Thoracic aorta (tissue), 2 donors: ENCODE results near the gene PPIL6. TPM values are rescaled to one million over a fixed set of nuclear protein-coding genes. Genes with fewer than 3 reads are reported as not detected.

ENCODE experiments used
- ATAC-seq: fragments of 150-250 bp; one replicate; pipeline ENCODE4 v1.8.0; 2017; ENCODE audit warnings: low read depth; ENCODE audit not compliant: insufficient number of reproducible peaks, low FRiP score
- DNase-seq: peaks from one replicate; pipeline ENCODE4 v3.0.0-alpha.2; 2020; ENCODE audit warnings: low spot score
- H3K27ac ChIP-seq, 2 donors: fragments of 200-600 bp; sonication (generic); 1 replicate in 1 of 2; 2 replicates in 1 of 2; pipeline ENCODE4 v1.5.1; 2016; ENCODE audit warnings: mild to moderate bottlenecking in 2 of 2, moderate library complexity in 2 of 2
- H3K27me3 ChIP-seq: fragments of 200-600 bp; sonication (generic); replicated peaks from 2 replicates; pipeline ENCODE4 v1.6.0; 2016; ENCODE audit warnings: mild to moderate bottlenecking; ENCODE audit not compliant: insufficient read depth
- H3K36me3 ChIP-seq: fragments of 200-600 bp; sonication (generic); one replicate; pipeline ENCODE4 v1.5.1; 2016
- H3K4me1 ChIP-seq, 2 donors: fragments of 200-600 bp; sonication (generic); 1 replicate in 1 of 2; 2 replicates in 1 of 2; pipeline versions ENCODE4 v1.5.1 to v1.6.0; 2016; ENCODE audit warnings: low read depth in 2 of 2, mild to moderate bottlenecking in 1 of 2; ENCODE audit not compliant: control insufficient read depth in 1 of 2
- H3K4me3 ChIP-seq: fragments of 200-600 bp; sonication (generic); 2 replicates; pipeline ENCODE4 v1.5.1; 2016; ENCODE audit warnings: mild to moderate bottlenecking
- H3K9me3 ChIP-seq: fragments of 200-600 bp; sonication (generic); 2 replicates; pipeline ENCODE4 v1.5.1; 2016
- CTCF ChIP-seq: fragments of 200-600 bp; sonication (generic); IDR thresholded peaks from one replicate; pipeline ENCODE4 v1.5.1; 2019; ENCODE audit warnings: antibody characterized with exemption
- total RNA-seq, 2 donors: library from RNA; depleted of rRNA; stranded (reverse); fragments of >200 nt; gene quantifications; one replicate each; pipeline versions ENCODE4 v1.1.0 to v1.2.3, GENCODE V29; 2016

The PPIL6 gene
- total RNA-seq, 2 donors from 2014 or later, result 2.2 to 5.8 TPM

- TF ChIP-seq CTCF, result no peak
- no peaks in the 10 kb centered on the region for H3K4me1 ChIP-seq
- DNase-seq (no peak), ATAC-seq (no peak)
- no peaks in the 10 kb centered on the region for H3K27me3 ChIP-seq
- no peak overlapping the region for H3K27ac ChIP-seq
- no peak overlapping the region for H3K4me3 ChIP-seq
- H3K36me3 ChIP-seq, result no peaks in the 10 kb centered on the region
- H3K9me3 ChIP-seq, result no peaks in the 10 kb centered on the region
These were observed 97.9 kb downstream of the PPIL6 start for GRCh38 chr6:109342506-109342905.

GRCh38 chr6:109340811-109341210 is 99.6 kb downstream of the PPIL6 start:
- H3K4me3 ChIP-seq, result no peak overlapping the region

More at GRCh38 chr6:109340811-109341210, 99.6 kb downstream of the PPIL6 start:
- ATAC-seq, result no peak
- TF ChIP-seq CTCF, result no peak
- no peaks in the 10 kb centered on the region for H3K27me3 ChIP-seq
- H3K36me3 ChIP-seq, result no peaks in the 10 kb centered on the region
- DNase-seq, result no peak
- H3K4me1 ChIP-seq, result no peaks in the 10 kb centered on the region
- H3K9me3 ChIP-seq, result no peaks in the 10 kb centered on the region
- H3K27ac ChIP-seq, result no peak overlapping the region

Other genes starting within 250 kb of the PPIL6 start
- 100 to 1,000 TPM; 166 to 223 TPM for gene CD164, start 58.2 kb downstream of the PPIL6 start, total RNA-seq
- gene SMPD2, start 96 bp upstream of the PPIL6 start, total RNA-seq, result 10 to 100 TPM; 21.4 to 33.7 TPM
- gene MICAL1, start 15.1 kb upstream of the PPIL6 start, total RNA-seq, result 100 to 1,000 TPM in 1 of 2 donors, 10 to 100 TPM in 1; 60.6 to 105 TPM
- gene ZBTB24, start 42.6 kb upstream of the PPIL6 start, total RNA-seq, result 1 to 10 TPM; 3.2 to 9.5 TPM